SU-DHL-6 (cell line): Measurements from ENCODE around the gene PRKAG3.

Source experiments
- EZH2phosphoT487 ChIP-seq: fragments of 200-600 bp; sonication (generic), shearing (Covaris generic); conservative IDR thresholded peaks from 2 replicates; pipeline ENCODE4 v1.6.1; 2018; ENCODE audit warnings: mild to moderate bottlenecking, antibody characterized with exemption, low read length, moderate library complexity, mixed read lengths
- TF ChIP-seq, protein P1 (sequence below): fragments of 200-600 bp; sonication (generic); IDR thresholded peaks from one replicate; pipeline ENCODE4 v1.5.1; 2017; ENCODE audit warnings: antibody characterized with exemption, mild to moderate bottlenecking, low read length, moderate library complexity; ENCODE audit not compliant: insufficient read depth, poor library complexity, severe bottlenecking

DNA sequence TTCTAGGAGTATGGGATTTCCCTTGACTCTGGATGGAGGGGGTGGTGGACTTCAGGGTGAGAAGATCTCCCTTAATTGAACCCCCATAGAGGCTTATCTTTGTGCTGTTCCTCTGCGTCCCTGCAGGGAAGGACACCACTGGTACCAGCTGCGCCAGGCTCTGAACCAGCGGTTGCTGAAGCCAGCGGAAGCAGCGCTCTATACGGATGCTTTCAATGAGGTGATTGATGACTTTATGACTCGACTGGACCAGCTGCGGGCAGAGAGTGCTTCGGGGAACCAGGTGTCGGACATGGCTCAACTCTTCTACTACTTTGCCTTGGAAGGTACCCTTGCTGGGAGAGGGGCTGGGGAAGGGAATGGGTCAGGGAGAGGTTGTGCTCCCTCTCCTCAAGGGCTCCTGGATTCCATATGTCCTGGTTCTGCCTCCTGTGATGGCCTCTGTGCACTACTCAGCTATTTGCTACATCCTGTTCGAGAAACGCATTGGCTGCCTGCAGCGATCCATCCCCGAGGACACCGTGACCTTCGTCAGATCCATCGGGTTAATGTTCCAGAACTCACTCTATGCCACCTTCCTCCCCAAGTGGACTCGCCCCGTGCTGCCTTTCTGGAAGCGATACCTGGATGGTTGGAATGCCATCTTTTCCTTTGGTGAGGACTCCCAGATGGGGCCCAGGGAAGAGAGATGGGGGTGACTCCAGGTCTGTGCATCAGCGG, 19.3 kb downstream of the PRKAG3 start:
- TF ChIP-seq, protein P1, sequence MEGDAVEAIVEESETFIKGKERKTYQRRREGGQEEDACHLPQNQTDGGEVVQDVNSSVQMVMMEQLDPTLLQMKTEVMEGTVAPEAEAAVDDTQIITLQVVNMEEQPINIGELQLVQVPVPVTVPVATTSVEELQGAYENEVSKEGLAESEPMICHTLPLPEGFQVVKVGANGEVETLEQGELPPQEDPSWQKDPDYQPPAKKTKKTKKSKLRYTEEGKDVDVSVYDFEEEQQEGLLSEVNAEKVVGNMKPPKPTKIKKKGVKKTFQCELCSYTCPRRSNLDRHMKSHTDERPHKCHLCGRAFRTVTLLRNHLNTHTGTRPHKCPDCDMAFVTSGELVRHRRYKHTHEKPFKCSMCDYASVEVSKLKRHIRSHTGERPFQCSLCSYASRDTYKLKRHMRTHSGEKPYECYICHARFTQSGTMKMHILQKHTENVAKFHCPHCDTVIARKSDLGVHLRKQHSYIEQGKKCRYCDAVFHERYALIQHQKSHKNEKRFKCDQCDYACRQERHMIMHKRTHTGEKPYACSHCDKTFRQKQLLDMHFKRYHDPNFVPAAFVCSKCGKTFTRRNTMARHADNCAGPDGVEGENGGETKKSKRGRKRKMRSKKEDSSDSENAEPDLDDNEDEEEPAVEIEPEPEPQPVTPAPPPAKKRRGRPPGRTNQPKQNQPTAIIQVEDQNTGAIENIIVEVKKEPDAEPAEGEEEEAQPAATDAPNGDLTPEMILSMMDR, result no peak
- no peak for TF ChIP-seq EZH2phosphoT487
